ENCODE data around the gene CFAP54. TPM values are rescaled to one million over a fixed set of nuclear protein-coding genes. Genes with fewer than 3 reads are reported as not detected.

Gene CFAP54
- polyA plus RNA-seq, 3 donors: 2.1 to 2.3 (median 2.2) TPM

Other genes starting within 250 kb of the CFAP54 start
- gene CDK17, start 89.1 kb upstream of the CFAP54 start, polyA plus RNA-seq (ENCODE audit: insufficient read length in 3 of 3): 10 to 100 TPM; 34.9 to 41.6 (median 37.4) TPM